Inflammatory macrophage treated with lipopolysaccharide for 1 hour (primary cell): ENCODE data around the gene FTCD.

Experiments
- DNase-seq, 2 donors: peaks; one replicate each; pipeline ENCODE4 v3.0.0-alpha.2; 2020 to 2022

FTCD gene

DNA sequence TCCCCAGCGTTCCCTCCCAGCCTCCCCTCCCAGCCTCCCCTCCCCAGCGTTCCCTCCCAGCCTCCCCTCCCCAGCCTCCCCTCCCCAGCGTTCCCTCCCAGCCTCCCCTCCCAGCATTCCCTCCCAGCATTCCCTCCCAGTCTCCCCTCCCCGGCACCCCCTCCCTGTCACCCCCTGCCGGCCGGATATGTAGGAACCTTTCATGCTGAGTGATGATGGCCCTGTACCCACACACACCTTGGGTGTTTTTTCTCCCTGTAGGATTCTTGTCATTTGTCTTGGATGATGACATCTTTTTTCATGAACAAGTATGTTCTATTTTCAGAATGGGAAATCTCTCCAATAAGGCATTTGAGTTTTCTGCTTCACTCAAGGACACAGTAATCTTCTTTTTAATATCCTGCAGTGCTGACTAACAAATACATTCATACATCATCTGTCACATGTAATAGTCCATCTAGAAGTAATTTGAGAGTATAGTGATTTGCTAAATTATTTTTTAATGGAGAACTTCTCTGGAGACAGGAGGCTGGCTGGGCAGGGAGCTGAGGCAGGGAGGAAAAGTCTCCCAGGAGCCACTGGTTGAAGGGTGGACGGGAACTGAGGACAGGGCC, 19.5 kb downstream of the FTCD start:
- no peak for DNase-seq

DNA sequence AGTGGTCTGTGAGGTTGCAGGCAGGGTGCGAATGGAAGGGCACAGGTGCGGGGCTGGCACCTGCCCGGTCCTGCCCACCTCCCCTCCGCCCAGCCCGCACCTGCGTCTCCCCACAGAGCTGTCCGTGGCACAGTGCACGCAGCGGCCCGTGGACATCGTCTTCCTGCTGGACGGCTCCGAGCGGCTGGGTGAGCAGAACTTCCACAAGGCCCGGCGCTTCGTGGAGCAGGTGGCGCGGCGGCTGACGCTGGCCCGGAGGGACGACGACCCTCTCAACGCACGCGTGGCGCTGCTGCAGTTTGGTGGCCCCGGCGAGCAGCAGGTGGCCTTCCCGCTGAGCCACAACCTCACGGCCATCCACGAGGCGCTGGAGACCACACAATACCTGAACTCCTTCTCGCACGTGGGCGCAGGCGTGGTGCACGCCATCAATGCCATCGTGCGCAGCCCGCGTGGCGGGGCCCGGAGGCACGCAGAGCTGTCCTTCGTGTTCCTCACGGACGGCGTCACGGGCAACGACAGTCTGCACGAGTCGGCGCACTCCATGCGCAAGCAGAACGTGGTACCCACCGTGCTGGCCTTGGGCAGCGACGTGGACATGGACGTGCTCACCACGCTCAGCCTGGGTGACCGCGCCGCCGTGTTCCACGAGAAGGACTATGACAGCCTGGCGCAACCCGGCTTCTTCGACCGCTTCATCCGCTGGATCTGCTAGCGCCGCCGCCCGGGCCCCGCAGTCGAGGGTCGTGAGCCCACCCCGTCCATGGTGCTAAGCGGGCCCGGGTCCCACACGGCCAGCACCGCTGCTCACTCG, 23.3 kb downstream of the FTCD start:
- no peak for DNase-seq

DNA sequence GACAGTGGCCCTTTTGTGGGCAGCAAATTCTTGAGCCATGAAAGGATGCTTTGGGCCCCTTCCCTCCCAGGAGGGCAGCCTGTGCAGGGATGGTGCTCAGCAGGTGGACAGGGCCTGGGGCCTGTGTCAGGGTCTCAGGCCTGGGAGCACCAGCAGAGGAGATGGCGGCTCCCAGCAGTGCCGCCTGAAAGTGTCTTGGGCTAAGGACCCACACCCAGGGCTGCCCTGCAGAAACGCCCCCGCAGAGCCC, 23.9 kb downstream of the FTCD start:
- DNase-seq: no peak

DNA sequence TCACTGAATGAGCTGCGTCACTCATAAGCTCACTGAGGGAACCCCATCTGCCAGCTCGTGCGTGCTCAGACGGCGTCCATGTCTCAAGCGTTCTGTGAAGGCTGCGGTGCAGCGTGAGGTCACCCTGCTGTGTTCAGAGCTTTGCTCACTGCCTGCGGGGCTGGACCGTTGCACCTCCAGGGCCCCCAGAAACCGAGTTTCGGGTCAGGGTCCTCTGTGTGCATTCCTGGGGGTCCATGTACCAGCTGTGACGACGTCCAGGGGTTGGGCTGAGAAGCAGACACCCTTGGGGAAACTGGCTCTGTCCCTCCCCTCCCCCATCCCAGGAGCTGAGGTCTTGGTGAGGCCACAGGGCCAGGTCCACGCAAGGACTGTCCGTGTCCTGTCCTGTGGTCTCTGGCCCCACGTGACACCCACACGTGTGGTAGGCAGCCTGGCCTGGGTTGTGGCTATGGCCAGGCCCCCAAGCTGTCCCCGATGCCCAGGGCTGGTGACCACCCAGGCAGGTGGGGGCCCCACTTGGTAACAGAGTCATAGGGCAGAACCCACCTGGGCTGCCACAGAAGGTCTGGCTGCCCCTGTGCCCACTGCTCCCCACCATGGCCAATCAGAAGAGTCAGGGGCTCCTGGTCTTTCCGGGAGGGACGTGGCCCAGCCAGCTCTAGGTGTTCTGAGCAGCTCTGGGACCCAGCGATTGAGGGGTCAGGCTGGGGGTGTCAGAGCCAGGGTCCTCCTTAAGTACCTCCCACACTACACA, 24.4 kb downstream of the FTCD start:
- DNase-seq: no peak

DNA sequence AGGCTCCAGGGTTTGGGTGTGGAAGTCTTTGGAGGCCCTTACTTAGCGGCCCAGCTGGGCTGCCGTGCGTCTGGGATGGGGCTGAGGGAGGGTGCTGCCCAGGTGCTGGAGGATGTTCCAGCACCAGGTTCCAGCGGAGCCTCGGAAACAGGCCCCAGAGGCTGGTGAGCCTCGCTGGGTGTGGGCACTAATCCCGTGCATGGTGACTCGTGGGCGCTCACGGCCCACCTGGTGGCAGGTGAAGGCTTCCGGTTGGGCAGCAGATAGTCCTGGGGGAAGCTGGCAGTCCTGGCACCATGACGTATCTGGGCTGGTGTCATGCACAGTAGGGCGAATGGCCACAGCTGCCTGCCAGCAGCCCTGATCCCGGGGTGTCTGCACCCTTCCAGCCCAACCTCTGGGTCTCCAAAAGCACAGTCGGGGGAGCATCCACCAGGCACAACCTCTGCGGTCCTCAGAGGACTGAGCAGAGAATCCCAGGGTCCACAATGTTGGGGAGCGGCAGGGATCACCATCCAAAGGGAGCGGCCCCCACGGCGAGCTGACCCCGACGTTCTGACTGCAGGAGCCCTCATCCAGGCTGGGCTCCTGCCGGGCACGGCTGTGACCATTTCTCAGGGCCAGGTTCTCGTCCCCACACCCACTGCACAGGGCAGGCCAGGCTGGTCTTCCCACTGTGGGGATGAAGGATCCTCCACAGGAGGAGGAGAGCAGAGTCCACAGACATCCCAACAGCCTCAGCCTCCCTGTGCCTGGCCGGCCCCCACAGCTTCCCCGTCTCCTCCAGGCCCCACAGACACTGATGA, 25.3 kb downstream of the FTCD start:
- no peak for DNase-seq

DNA sequence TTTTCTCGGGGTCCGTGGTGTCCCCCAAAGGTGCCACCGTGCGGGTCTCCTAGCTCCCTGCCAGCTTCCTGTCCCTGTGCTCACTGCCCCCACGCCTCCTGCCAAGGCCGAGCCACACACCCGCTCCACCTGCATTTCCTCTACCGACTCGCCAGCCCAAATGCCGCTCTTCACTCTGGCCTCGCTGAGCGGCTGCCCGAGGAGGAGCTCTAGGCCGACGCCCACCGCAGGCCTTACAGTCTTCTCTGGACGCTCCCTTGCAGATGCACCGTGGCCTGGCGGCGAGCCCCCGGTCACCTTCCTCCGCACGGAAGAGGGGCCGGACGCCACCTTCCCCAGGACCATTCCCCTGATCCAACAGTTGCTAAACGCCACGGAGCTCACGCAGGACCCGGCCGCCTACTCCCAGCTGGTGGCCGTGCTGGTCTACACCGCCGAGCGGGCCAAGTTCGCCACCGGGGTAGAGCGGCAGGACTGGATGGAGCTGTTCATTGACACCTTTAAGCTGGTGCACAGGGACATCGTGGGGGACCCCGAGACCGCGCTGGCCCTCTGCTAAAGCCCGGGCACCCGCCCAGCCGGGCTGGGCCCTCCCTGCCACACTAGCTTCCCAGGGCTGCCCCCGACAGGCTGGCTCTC, 26.3 kb downstream of the FTCD start:
- DNase-seq: no peak

DNA sequence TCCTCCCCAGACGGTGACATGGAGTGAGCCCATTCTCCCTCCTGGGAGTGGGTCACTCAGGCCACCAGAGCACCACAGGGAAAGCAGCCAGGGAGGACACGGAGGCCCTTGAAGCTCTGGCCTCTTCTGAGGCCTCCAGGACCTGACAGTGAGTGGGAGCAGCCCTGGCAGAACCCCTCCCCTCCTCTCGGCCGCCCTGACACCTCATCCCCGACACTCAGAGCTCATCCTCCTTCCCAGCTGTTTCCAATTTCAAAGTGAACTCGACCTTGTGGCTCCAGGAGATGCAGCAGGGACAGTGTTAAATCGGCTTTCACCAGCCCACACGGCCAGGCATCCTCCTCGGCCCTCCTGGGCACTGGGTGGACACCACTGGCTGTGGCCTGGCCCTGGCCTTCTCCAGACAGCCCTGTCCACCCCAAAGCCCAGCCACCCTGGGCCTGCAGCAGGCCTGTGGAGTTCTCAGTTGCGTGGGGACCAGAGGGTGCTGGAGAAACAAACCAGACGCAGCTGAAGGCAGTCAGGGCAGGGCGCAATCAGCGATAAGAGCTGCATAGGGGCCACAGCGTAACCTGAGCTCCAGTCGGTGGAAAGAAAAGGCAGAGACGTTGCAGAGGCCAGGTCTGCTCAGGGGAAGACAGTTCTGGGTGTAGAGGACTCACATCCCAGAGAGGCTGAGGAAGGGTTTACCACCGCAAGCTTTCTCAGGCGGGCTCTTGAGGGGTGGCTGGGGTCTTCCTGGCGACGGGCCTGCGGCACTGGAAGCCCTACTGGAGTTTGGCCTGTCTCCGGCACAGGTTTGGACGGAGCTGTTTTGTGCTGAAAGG, 27.1 kb downstream of the FTCD start:
- no peak for DNase-seq

DNA sequence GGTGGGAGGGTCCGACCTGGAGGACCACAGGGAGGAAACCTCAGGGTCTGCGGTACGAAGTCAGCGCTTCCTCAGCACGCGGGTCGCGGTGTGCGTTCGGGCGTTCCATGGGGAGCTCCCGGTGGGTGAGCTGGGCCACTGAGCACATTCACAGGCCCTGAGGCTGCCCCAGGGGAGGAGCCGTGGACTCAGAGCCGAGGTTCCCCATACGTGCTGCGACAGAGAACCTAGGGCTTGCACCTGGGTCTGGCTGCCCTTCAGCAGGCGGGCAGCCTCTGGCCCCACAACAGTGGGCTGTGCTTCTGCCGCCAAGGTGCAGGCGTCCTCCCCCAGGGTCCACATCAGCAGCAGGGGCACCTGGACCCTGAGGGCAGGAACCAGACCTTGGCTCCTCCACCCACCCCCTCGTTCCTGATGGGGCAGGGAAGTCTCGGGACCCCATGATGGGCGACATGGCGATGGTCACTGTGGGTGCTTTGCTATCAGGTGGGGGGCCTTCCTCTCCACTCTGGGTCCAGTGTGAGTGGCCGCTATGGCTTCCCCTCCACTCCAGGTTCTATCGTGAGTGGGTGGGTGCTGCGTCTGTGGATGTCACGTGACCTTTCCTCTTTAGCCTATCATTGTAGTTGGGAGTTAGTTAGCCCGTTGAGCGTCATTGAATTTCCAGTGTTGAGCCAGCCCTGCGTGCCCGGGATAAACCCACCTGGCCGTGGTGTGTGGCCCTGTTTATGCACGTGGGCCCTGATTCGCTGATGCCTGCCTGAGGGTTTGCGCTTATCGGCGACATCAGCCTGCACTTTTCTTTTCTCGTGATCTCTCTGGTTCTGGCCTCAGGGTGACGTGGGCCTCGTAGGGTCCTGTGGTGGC, 27.9 kb downstream of the FTCD start:
- no peak for DNase-seq

DNA sequence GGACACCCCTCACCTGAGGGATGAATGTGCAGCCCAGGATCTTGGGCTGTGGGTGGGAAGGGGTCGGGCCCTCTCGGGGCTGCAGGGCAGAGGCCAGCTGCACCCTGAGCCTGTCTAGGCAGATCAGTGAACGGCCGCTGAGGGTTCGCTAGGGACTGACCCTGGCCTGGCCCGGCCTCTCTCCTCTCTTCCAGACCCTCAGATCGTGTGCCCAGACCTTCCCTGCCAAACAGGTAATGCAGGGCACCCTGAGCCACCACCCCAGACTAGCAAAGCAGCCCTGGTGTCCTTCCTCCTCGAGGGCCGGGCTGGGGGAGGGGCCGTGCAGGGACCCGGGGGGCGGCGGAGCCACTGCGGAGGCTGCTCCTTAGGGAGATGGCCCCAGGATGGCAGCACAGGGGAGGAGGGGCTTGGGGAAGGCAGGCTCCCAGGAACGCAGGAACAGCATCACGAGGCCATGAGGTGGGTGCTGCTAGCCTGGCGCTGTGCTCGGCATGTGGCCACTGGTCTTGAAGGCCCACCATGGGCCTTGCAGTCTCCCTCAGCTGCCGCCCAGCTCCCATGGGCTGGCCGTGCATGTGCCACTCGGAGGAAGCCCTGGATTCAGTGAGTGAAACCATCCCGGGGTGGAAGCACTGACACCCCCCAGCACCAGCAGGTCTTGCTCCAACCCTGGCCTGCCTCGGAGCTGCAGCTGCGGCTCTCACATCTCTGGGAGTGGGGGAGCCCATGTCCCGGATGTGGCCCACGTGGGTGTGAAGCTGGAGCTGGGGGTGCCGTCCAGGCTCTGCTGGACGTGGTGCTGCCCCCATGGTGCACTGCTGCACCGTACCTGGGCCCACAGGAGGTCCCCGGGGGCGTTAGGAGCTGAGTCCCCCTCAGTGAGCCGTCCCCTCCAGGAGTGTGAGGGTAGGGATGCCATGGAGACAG, 28.8 kb downstream of the FTCD start:
- no peak for DNase-seq

DNA sequence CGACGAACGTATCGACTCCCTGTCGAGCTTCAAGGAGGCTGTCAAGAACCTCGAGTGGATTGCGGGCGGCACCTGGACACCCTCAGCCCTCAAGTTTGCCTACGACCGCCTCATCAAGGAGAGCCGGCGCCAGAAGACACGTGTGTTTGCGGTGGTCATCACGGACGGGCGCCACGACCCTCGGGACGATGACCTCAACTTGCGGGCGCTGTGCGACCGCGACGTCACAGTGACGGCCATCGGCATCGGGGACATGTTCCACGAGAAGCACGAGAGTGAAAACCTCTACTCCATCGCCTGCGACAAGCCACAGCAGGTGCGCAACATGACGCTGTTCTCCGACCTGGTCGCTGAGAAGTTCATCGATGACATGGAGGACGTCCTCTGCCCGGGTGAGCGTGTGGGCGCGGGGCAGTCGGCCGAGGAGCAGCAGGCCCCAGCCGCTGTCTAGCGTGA, 29.5 kb downstream of the FTCD start:
- no peak for DNase-seq

DNA sequence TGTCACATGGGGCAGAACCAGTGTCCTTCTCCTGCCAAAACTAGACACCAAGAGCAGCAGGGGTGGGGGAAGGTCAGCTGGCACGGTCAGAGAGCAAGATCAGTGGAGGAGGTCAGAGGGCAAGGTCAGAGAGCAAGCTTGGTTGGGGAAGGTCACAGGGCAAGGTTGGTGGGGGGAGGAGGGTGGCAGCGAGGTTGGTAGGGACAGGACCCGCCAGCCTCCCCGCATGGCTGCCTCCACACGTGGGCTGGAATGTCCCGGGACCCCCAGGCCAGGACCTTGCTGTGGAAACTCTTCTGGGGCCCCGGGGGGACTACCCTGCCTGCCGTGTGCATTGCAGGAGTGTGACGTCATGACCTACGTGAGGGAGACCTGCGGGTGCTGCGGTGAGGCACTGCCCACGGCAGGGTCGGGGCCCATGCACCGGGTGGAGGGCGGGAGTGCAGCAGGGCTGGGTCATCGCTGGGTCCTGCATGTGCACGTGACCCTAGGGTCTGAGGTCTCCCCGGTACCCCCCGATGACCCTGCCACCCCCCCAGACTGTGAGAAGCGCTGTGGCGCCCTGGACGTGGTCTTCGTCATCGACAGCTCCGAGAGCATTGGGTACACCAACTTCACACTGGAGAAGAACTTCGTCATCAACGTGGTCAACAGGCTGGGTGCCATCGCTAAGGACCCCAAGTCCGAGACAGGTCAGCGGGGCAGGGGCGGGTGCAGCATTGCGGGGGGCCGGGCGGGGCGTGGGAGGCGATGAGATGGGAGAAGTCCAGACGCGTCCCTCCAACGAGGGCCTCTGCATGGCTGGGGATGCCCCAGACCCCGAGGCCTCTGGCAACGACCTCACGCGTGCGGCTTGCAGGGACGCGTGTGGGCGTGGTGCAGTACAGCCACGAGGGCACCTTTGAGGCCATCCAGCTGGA, 30.2 kb downstream of the FTCD start:
- no peak for DNase-seq

DNA sequence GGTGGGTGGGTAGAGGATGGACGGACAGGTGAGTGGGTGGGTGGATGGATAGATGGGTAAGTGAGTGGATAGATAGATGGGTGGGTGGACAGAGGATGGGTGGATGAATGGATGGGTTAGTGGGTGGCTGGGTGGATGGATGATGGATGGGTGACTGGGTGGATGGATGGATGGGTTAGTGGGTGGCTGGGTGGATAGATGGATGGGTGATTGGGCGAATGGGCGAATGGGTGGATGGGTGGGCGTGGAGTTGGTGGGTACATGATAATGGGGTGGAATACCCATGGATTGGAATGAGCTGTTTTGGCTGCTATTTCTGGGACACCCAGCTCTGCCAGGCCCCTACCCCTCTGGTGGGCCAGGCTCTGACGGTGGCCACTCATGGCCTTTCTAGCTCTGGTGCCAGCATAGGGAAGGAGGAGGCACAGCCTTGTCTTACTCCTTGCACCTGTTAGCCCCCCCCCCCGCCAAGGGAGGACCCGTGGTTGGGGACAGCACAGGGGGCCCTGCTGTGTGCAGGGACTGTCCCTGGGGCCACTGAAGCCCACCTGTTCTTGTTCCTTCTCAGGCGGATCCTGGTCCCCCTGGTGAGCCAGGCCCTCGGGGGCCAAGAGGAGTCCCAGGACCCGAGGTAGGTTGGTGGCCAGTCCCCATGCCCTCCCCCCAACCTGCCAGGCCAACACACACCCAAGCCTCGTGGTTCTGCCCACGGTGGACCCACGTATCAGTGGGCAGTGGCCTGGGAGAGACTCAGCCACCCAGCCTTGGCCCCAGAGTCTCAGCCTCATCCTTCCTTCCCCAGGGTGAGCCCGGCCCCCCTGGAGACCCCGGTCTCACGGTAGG, 31.1 kb downstream of the FTCD start:
- no peak for DNase-seq

DNA sequence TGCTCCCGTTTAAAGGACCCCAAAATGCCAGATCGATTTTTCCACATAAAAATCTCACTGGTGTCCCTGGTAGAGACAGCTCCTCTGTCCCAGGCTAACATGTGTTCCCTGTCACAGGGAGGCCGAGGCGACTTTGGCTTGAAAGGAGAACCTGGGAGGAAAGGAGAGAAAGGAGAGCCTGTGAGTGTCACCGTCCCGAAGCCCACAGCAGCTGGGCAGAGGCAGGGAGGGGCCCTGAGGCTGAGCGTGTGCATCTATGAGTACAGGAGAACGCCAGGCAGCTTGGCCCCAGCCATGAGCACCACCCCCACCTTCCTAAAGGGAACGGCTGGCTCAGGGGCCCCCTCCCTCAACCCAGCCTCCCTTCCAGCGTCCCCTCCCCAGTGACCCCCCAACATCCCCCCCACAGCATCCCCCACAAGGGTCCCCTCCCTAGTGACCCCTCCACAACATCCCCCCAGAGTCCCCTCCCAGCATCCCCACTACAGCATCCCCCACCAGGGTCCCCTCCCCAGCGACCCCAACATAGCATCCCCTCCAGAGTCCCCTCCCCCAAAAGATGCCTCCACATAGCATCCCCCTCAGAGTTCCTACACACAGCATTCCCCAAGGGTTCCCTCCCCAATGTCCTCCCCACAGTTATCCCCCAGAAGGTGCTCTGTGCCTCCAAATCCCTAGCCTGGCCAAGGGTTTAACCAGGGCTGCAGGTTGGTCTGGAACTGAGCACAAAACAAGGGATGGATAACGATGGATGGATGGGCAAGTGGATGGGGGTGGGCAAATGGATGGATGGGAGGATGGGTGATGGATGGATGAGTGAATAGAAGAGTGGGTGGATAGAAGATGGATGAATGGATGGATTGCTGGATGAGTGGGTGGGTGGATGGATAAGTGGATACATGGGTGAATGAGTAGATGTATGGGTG, 32.4 kb downstream of the FTCD start:
- DNase-seq: no peak

DNA sequence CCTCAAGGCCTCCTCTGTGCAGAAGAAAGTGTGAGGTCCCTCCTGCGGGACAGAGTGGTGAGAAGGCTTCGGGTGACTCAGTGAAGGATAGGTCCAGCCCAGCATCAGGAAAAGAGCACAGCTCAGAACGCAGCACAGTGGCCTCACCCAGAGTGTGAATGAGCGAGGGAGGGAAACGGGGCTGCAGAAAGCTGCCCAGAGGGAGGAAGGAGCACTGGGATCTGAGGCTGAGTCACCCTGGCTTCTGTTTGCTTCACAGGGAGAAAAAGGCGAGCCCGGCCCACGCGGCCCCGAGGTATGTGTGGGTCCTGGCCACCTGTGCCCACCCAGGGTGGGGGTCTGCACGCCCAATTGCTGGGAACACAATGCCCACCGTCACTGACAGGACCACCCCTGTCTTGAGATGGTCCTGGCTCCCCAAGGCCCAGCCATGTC, 33.1 kb downstream of the FTCD start:
- no peak for DNase-seq

DNA sequence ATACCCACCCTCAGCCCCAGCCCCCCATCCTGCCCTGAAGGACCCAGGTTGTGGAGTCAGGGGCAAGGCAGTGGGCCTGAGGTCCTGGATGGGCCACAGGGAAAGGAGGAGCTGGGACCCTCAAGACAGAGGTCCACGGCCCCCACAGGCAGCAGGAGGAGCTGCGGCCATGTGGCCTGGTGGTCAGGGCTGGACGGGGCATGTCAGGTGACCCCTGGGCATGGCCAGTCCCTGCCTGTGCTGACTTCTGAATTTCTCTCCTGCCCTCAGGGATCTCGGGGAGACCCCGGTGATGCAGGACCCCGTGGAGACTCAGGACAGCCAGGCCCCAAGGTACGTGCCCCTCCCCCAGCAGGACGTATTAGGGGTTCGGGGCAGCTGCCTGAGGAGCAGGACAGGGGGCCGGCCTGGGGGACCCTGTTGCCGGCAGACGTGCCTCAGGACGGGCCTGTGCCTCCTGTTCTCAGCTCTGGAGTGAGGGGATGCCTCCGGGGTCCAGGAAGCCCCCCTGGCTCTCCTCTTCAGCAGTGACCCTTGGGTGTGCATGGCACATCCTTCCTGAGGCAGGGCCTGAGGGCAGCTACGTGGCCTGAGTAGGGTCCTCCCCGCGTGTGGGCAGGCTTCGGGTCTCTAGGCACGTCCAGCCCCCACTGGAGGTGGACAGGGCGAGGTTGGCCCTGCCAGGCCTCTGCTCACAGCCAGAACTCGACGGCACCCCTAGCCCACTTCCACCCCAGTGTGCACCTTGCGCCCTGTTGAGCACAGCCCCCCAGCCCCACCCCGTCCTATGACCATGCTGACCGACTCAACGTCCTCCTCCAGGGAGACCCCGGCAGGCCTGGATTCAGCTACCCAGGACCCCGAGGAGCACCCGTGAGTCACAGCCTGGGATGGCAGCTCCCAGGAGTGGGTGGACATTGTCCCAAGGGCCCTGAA, 33.8 kb downstream of the FTCD start:
- DNase-seq: no peak
